SKM-1 treated with dmso at 0.1 percent for 144 hours (cell line): Measurements from ENCODE around the gene PSEN2.

Source experiments
- DNase-seq: peaks from one replicate; lab custom pipeline; 2025; ENCODE audit not compliant: unreplicated experiment; lab: John Stamatoyannopoulos, UW

PSEN2 gene

GRCh38 chr1:226884966-226885820 is 14.8 kb downstream of the PSEN2 start:
- DNase-seq = no peak

DNA sequence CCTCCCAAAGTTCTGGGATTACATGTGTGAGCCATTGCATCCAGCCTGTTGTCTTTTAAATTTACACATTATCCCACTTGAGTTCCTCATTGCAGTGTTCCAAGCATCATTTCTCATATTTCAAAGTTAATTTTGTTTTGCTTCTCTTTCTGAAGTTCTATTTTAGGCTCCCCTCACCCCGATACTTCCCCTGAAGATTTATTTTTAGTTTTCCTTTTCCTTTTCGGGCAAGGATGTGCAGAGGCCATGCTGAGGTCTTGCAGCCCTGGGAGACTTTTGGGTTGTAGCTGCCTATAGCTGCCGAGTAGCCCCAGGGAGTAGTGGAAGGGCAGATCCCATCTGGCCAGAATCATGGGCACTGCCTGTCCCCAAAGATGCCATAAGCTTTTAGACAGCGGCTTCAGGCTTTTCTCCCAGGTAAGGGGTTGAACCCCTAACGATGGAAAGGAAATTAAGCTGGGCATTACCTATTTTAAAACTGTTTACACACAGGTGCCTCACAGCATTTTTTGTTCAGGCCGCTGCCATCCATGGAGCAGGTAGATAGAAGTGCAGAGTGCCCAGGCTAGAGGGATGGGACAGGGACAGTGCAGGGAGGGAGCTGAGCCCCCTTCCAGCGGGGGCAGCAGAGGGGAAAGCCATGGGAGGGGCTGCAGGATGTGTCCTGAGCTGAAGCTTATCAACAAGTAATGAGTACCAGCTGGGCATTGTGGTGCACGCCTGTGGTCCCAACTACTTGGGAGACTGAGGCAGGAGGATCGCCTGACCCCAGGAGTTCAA is 15.9 kb downstream of the PSEN2 start:
- DNase-seq = no peak

- DNase-seq = no peak
These were observed 16.6 kb downstream of the PSEN2 start for GRCh38 chr1:226887006-226887405.

DNA sequence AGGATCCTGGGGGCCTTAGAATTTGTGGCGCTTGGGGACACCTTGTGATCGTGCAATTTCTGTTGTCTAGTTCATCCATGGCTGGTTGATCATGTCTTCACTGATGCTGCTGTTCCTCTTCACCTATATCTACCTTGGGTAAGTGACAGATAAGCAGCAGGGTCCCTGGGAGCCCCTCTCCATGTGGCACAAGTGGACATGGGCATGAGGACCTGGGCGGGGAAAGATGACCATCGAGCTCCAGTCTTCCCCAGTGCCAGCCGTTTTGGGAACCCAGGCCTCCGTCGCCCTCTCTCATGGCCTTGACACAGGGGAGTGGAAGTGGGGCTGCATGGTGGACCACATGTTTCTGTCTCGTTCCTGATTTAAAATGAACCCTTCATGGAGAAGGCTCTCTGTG is 17.6 kb downstream of the PSEN2 start:
- DNase-seq = no peak

DNA sequence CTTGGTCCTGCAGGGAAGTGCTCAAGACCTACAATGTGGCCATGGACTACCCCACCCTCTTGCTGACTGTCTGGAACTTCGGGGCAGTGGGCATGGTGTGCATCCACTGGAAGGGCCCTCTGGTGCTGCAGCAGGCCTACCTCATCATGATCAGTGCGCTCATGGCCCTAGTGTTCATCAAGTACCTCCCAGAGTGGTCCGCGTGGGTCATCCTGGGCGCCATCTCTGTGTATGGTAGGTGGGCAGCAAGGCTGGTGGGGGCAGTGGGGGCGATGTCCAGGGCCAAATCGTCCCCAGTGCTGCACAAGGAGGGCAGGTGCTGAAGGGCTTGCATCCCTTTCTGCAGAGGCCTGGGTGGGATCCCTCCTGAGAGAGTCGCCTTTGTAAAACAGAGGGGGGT is 18.4 kb downstream of the PSEN2 start:
- no peak for DNase-seq

- no peak for DNase-seq
These were observed 19.4 kb downstream of the PSEN2 start for GRCh38 chr1:226889616-226890330.

- DNase-seq = no peak
These were observed 20.1 kb downstream of the PSEN2 start for GRCh38 chr1:226890331-226891108.

DNA sequence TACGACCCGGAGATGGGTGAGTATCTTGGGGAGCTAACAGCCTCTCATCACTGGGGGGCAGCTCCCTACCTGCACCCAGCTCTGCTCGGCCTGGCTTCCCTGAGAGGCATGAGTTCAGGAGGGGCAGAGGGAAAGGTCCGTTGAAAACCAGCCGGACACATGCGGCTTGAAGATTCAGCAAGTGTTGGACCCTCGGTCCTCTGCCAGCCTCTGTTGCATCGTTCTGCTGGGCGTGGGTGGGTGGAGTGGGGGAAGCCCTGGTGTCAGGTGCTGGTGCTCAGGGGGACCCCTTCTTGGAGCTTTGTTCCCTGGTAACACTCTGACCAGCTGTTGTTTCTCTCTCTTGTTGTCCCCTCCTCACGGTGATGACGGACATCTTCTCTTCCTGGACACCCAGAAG is 20.9 kb downstream of the PSEN2 start:
- no peak for DNase-seq

DNA sequence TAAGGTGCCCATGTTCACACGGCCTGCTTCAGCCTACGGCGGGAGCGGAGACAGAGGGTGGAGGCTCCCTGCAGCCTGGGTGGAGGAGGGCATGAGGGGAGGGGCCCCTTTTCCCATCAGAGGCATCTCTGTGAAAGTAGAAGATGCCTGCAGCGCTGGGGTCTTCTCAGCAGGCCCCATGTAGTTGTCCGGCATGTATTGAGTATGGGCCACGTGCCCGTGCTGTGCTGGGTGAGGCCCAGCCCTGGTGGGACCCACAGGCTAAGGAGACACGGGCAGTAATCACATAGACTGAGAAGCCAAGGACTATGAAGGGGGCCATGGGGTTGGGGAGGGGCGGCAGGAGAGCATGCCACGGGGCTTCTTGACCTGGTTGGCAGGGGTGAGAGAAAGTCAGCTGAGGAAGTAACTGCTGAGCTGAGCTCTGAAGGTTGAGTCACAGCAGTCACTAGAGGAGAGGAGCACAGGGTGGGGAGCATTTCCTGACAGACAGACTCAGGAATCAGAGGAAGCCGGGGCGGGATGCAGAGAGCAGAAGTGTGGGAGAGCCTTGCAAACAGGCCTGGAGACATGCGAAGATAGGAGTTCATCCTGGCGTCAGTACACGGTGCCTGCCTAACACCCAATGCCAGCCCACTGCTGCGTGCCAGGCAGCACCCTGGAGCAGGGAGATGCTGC is 21.6 kb downstream of the PSEN2 start:
- DNase-seq = no peak

GRCh38 chr1:226892524-226892875 is 22.1 kb downstream of the PSEN2 start:
- DNase-seq = no peak

- no peak for DNase-seq
These were observed 23.5 kb downstream of the PSEN2 start for GRCh38 chr1:226893936-226894335.

- DNase-seq = no peak
These were observed 24.4 kb downstream of the PSEN2 start for GRCh38 chr1:226894826-226895225.

DNA sequence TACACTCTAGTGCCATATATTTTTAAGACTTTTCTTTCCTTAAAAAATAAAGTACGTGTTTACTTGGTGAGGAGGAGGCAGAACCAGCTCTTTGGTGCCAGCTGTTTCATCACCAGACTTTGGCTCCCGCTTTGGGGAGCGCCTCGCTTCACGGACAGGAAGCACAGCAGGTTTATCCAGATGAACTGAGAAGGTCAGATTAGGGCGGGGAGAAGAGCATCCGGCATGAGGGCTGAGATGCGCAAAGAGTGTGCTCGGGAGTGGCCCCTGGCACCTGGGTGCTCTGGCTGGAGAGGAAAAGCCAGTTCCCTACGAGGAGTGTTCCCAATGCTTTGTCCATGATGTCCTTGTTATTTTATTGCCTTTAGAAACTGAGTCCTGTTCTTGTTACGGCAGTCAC is 25.2 kb downstream of the PSEN2 start:
- no peak for DNase-seq

GRCh38 chr1:226898246-226898645 is 27.8 kb downstream of the PSEN2 start:
- DNase-seq = no peak

- DNase-seq = no peak
These were observed 31.0 kb downstream of the PSEN2 start for GRCh38 chr1:226901421-226901820.

- DNase-seq = no peak
These were observed 32.2 kb downstream of the PSEN2 start for GRCh38 chr1:226902601-226903000.

DNA sequence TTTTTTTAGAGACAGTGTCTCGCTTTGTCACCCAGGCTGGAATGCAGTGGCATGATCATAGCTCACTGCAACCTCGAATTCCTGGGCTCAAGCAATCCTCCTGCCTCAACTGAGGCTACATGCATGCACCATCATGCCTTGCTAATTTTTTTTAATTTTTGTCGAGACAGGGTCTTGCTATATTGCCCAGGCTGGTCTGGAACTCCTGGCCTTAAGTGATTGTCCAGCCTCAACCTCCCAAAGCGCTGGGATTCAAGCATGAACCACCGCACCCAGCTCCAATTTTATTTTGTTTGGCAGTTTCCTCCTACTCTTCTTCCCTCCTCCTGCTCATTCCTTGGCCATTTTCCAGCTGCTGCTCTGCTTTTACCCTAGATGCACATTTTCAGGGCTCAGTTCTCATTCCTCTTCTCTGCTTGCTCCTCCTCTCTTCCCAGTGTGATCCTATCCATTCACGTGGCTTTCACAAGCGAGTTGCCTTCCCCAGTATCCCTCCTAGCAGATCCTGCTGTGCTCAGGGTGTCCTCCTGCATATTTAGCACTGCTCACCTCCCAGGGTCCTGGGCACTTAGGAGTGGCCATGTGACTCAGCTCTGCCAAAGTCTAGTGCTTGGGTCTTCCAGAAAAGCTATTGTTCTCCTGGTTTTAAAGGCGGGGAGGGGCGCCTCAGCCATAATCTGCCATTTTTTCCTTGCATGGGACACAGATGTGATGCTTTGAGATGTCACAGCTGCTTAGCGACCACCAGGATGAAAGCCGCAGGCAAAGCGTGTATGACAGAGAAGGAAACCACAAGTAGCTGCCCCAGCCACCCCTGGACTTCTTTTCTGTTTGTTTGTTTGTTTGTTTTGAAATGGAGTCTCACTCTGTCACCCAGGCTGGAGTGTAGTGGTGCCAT is 33.7 kb downstream of the PSEN2 start:
- DNase-seq = no peak

- no peak for DNase-seq
These were observed 34.4 kb downstream of the PSEN2 start for GRCh38 chr1:226904772-226905171.

DNA sequence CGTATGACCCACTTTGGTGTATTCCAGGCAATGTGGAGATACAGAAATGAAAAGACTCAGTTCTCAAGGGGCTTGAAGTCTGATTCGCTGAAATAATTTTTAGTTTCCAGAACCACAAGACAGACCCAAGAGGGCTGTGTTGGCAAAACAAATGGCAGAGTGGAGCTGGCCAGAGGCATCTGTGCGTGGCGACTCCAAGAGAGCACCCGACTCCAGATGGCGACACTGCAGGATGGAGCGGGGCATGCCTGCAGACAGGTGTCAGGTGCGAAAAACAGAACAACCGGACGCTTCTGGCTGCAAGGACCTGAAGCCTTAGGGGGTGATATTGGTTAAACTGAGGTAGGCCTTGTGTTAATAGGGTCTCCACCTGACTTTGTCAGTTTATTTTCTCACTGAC is 38.0 kb downstream of the PSEN2 start:
- DNase-seq = no peak
